Erythroblast (primary cell): ENCODE results near the gene FAM43A.

ENCODE experiments used
- GATA1 ChIP-seq: IDR thresholded peaks from 2 replicates; pipeline ENCODE4 v1.6.1; 2011; ENCODE audit warnings: low read depth, mild to moderate bottlenecking, control low read depth, low read length, moderate library complexity
- POLR2A ChIP-seq: IDR thresholded peaks from 2 replicates; pipeline ENCODE4 v1.6.1; 2011; ENCODE audit warnings: mild to moderate bottlenecking, low read length

GRCh38 chr3:194675680-194676079, 10.0 kb upstream of the FAM43A start:
- TF ChIP-seq POLR2A (no peak), GATA1 (no peak)
